ENCODE data around the gene IQSEC3.

Gene IQSEC3

GRCh38 chr12:138898-139534 lies 72.4 kb downstream of the IQSEC3 start:
- no peak for DNase-seq (ENCODE audit: low read depth)

GRCh38 chr12:139585-139984 lies 73.0 kb downstream of the IQSEC3 start:
- DNase-seq (ENCODE audit: low read depth), result no peak

- DNase-seq (ENCODE audit: low read depth), result no peak
Measured at GRCh38 chr12:140162-140561, 73.6 kb downstream of the IQSEC3 start.

- no peak for DNase-seq (ENCODE audit: low read depth)
Measured at GRCh38 chr12:143964-144649, 77.5 kb downstream of the IQSEC3 start.

GRCh38 chr12:144650-145284 lies 78.2 kb downstream of the IQSEC3 start:
- no peak for DNase-seq (ENCODE audit: low read depth)

- no peak for DNase-seq (ENCODE audit: low read depth)
Measured at GRCh38 chr12:145369-145960, 78.9 kb downstream of the IQSEC3 start.

GRCh38 chr12:147242-147641 lies 80.7 kb downstream of the IQSEC3 start:
- no peak for DNase-seq (ENCODE audit: low read depth)

- no peak for DNase-seq (ENCODE audit: low read depth)
Measured at GRCh38 chr12:148676-149416, 82.3 kb downstream of the IQSEC3 start.

GRCh38 chr12:151579-151978 lies 85.0 kb downstream of the IQSEC3 start:
- DNase-seq (ENCODE audit: low read depth), result no peak

GRCh38 chr12:152440-152839 lies 85.9 kb downstream of the IQSEC3 start:
- no peak for DNase-seq (ENCODE audit: low read depth)

- no peak for DNase-seq (ENCODE audit: low read depth)
Measured at GRCh38 chr12:153080-153746, 86.6 kb downstream of the IQSEC3 start.

- DNase-seq (ENCODE audit: low read depth), result no peak
Measured at GRCh38 chr12:154058-154457, 87.5 kb downstream of the IQSEC3 start.

- DNase-seq (ENCODE audit: low read depth), result no peak
Measured at GRCh38 chr12:155006-155405, 88.4 kb downstream of the IQSEC3 start.

- DNase-seq (ENCODE audit: low read depth), result no peak
Measured at GRCh38 chr12:155646-156045, 89.1 kb downstream of the IQSEC3 start.

GRCh38 chr12:156945-157344 lies 90.4 kb downstream of the IQSEC3 start:
- DNase-seq (ENCODE audit: low read depth), result no peak

- DNase-seq (ENCODE audit: low read depth), result no peak
Measured at GRCh38 chr12:157644-158043, 91.1 kb downstream of the IQSEC3 start.

GRCh38 chr12:159156-159782 lies 92.7 kb downstream of the IQSEC3 start:
- DNase-seq (ENCODE audit: low read depth), result no peak

GRCh38 chr12:160858-161257 lies 94.3 kb downstream of the IQSEC3 start:
- DNase-seq (ENCODE audit: low read depth), result no peak

- DNase-seq (ENCODE audit: low read depth), result no peak
Measured at GRCh38 chr12:161823-162222, 95.3 kb downstream of the IQSEC3 start.

- no peak for DNase-seq (ENCODE audit: low read depth)
Measured at GRCh38 chr12:162467-163307, 96.1 kb downstream of the IQSEC3 start.

Measured in GM04504 (cell line).